OCI-M2 (cell line): Measurements from ENCODE around the gene OR2A2.

ENCODE experiments used
- DNase-seq: peaks from one replicate; lab custom pipeline; 2025; ENCODE audit not compliant: unreplicated experiment; lab: John Stamatoyannopoulos, UW

Gene OR2A2

GRCh38 chr7:144137501-144137900 is 28.1 kb downstream of the OR2A2 start:
- no peak for DNase-seq

- DNase-seq = no peak
Observed at GRCh38 chr7:144142187-144142586, 32.8 kb downstream of the OR2A2 start.

DNA sequence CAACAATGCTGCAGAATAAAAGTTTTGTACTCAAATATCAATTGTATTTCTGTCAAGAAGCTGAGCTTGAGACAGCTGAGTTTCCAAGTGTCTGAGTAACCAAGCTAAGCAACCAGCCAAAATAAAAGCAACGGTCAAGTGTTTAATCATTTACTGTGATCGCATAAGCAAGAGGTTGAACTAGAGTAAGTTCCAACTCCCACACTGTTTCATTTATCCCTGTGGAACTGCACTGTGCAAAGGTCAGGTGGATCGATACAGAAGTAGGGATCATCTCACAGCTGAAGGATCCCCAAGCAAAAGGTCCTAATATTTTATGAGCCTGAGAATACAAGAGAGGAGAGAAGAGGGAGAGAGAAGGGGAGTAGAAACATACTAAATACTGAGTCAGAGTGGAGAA is 35.0 kb downstream of the OR2A2 start:
- DNase-seq = no peak

GRCh38 chr7:144148224-144148827 is 38.9 kb downstream of the OR2A2 start:
- no peak for DNase-seq

GRCh38 chr7:144158861-144159260 is 49.5 kb downstream of the OR2A2 start:
- no peak for DNase-seq
